LHCN-M2 (cell line): ENCODE measurements around the gene BCL2. TPM values are rescaled to one million over a fixed set of nuclear protein-coding genes. Genes with fewer than 3 reads are reported as not detected.

ENCODE experiments used
- DNase-seq: peaks from one replicate; pipeline ENCODE4 v3.0.0-alpha.2; 2012; ENCODE audit warnings: low read depth
- total RNA-seq: library from RNA; depleted of rRNA; stranded (reverse); fragments of >200 nt; gene quantifications from 2 replicates; pipeline ENCODE4 v1.2.3, GENCODE V29; 2014

BCL2 gene
- total RNA-seq, 1 experiment from 2014 or later = 2.5 TPM

DNA sequence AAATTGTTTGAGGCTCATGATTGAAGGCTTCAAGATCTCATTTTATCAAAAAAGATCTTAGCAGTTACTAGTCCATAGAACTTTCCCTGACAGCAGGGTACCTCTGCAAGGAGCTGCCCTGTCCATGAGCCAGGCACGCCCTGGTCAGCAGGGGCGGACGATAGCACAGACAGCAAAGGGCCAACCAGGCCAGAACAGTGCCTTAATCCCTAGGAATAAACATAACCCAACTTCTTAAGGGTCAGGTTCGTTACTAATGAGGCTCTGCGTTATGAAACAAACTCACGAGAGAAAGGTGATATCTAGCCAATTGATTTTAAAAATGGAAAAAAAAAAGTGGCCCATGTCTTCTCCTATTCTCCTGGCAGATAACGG, 59.2 kb downstream of the BCL2 start:
- no peak for DNase-seq

DNA sequence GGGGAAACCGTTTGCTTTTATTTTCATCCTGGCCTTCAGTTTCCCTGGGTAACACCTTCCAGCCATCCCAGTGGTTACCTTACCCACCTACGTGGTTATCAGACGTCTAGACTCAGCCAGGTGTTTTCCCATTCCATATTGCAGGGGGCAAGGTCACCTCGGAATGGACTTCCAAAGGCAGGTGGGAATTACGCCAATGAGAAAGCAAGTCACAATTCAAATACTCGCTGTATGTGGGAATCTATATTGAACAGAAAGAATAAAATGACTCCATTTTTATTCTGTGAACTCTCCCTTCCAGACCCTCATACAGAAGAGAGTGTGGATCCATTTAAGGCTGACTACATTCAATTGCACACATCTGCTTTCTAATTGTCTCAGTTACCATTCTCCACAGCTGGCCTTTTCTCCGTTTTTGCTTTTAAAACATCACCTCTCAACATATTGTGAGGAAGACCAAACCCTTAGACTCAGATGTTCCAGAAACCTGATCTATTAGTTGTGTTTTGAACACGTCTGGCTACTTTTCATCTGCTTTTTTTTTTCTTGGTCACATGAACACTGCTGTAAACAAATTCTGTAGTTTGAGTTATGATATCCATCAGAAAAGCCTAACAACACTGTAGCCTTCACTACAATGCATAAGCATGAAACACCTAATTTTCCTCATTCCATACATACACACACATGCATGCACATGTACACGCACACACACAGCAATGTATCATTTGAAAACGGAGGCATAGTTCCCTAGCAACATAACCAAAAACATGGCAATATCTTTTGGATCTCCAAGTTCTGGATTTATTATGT, 59.8 kb downstream of the BCL2 start:
- no peak for DNase-seq

DNA sequence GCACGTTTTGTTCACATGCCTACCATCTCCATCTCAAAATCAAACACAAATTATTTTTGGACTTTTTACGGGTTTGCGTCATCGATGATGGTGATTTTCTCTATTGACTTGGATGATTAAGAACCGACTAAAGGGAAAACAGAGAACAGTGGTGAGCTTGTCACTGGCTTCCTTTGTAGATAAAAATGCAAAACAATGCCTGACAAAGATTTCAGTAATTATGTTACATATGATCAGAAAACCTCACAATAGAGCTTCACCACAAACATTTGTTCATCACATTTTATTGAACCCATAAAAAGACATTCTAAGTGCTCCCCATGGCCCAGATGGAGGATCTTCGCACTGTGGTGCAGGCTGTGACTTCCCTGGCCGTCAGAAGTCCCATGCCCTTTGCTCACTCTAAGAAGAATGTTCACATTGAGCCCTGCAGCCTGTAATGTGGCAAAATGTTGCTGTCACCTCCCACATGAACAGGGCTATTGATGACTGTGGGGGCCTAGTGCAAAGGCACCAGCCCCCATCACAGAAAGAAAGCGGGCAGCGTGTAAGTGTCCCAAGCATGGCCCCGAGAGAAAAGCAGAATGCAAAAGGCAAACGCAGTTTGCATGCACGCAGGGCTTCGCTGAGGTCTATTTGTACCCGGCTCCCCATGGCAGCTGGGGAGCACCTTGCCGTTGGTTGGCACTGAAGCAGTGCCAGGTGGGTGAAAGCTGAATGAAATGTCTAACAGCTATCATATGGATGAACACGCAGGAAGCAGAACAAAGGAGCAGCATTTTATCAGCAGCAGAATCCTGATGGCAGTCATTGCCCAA, 60.6 kb downstream of the BCL2 start:
- DNase-seq = no peak

DNA sequence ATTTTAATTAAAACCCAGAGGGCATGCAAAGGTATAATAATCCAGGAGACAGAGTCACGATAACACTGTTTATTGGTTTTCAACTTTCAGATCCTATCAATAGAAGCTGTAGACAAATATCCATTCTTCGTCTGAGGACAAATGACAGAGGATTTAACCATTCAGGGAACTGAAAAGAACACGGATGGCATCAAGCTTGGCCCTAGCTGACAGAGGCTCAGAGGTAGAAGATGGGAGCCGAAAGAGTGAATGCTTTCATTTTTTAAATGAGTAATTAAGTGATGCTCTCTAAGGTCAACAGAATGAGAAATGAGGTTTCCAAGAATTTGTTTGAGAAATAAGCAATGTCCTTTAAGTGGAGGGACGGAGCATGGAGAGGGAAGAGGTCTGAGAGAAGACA, 62.1 kb downstream of the BCL2 start:
- DNase-seq = no peak

DNA sequence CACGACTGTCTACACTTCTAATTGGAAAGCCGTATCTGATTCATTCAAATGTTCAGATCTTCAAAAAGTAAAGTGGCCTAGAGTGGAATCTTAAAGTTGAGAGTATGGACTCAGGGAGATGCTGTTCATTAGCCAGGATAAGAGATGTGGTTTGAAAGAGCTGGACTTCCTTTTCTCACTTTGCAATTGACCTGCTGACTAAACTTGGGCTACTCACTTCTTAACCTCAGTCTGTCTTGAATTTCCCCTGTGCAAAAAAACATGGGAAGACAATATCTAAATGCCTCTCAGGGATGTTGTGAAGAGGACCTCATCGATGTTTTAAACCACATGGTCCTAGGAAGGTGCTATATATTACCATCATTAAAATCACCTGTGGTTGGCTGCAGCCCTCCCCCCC, 64.1 kb downstream of the BCL2 start:
- DNase-seq = no peak

DNA sequence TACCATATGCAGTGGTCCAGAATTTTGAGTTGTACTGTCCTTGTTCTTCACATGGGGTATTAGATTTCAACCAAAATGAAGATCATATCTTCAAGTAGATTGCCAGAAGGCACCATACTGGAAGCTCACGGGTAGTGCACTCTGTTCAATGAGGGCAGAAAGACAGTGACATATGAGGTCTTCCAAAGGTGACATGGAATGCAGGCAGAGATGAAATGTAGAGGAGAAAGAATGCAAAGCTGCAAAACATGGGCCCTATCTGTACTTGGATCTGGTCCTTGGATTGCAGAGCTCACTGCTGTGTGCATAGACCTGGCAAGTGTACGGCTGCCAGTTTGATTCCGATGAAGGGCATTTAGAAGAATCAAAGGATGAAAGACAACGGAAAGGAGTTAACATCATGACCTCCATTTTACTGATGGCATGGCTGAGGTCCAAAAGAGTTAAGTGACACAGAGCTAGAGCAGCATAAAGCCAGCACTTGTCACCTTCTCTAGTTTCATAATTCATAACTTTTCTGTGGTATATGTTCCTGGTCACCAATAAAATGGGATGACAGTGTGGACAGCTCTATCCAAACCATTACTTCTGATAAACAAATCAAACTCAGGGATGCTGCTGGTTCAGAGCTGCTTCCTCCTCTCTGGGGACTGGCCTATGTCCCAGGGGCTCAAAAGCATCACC, 64.7 kb downstream of the BCL2 start:
- DNase-seq = no peak

DNA sequence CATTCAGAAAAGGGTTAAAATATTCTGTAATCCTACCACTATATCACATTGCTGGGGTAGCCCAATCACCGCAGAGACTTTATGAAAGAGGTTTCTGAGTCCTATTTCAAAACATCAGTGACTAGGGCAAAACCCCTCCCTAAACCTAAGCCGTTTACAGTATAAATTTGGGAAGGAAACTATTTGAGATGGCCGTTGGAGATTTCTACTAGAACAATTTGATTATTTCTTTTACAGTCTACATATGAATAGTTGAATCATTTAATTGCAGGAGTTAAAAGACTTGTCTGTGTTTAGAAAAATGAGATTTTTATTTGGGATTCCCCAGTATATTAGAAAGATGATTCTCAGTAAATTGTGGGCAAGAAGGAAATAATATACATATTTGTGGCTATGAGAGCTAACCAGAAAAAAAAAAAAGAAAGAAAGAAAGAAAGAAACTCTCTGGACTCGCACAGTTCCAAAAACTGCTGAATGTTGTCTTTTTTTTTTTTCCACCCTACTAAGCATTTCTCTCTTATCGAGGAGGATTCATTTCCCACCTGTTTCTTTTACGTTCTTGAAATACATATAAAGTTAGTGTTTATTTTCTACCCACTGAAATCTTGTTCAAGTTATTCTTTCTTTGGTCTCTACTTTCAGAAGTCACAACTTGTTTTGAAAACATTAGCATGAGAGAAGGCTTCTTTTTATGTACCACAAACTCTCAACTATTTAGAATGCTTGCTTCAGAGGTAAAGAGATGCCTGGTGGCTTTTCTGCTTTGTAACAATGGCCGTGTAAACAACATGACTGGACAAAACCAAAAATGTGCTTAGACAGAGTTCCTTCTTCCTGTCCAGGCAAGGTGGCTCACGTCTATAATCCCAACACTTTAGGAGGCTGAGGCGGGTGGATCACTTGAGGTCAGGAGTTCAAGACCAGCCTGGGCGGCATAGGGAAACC, 65.9 kb downstream of the BCL2 start:
- peak; percentile 53 for DNase-seq

DNA sequence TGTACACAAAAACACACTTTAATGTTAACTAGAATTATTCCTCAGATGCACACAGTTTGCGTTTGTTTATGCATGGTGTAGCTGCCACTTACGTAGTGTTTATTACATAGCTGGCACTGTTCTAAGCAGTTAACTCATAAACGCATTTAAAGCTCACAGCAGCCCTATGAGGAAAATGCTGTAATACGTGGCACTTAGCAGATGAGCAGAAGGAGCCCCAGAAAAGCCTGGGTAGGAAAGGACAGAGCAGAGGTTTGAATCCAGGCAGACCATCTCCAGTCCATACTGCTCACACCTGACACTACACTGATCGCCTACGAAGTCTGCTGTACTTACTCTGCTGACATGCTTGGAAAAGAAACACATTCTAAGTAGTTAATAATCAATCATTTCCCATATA, 66.6 kb downstream of the BCL2 start:
- DNase-seq = no peak

DNA sequence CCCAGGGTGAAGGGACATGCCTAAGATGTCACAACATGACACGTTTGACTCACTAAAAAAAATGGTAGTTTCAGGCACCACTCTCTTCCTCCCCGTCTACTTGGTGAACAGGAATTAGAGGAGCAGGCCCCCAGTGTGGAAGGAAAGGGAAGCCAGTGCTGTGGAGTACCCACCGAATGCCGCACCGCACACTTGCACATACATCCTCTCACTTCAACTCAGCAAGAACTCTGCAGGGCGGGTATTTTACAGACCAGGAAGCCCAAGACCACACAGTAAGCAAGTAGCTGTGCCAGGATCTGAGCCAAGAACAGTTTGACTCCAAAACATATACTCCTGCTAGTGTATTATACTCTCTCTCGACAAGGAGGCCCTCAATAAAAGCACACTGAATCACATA, 69.8 kb downstream of the BCL2 start:
- DNase-seq = no peak

DNA sequence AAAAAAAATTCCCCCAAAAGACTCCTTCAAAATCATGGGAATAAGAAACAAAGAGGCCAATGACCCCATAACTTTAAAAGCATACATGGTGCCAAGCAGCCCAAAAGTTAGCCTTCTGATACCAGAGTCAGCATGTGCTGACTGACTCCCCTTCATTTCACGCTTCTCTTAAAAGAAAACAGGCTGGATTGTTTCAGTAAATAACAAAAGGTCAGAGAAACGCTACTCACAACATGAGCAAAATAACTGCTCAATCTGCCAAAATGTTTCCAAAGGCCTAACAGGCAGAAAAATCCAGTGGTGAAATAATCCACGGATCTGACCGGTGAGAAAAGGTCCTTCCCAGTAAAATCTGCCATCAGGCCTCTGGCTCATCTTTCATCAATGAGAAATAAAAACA, 71.6 kb downstream of the BCL2 start:
- DNase-seq = no peak

DNA sequence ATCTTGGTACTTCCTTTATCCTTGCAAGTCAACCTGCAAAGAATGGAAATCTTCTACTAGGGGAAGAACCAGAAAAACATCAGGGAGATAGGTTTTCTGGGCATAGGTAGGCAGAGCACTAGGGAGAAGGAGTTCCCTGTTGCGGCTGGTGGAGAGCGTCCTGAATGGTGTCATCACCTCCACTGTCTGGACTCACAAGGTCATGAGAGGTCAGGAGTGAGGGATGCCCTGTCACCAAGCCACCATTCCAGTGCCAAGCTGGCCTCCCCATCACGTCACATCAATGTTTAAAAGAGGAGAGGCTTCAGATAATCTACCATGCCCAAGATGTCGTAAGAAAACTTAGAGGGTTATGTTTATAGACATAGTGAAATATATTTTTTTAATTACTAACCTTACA, 72.1 kb downstream of the BCL2 start:
- no peak for DNase-seq

DNA sequence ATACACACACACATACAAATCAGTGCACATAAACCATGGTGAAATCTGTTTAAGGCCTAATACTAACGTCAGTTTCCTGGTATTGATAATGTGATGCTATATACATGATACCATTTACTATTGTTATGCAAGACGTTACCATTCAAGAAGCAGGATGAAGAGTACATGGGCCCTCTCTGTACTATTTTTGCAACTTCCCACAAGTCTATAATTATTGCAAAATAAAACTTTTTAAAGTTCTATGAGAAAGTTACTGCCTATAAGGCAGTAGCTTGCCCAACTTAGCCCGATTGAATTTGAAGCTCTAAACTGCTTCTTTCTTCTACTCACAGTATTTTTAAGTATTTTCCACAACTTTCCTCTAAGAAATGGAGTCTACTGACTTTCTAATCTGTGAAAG, 74.0 kb downstream of the BCL2 start:
- DNase-seq = no peak

DNA sequence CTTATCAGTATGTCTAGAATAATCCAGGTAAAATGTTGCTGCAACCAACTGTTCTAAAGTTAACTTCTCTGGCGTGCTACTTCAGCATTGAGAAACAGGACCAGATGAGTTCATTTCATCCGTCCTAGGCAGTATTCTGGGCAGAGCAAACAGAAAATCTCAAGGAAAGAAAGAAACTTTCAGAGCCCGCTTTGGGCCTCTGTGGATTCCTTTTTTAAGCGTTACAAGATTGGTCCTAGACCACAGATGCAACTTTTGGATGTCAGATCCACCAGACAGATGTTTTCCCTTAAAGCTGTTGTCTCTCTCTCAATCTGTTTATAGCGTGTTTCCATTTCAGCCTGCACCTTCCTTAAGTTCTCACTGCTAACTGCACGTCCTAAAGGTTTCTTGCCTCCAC, 75.0 kb downstream of the BCL2 start:
- no peak for DNase-seq

DNA sequence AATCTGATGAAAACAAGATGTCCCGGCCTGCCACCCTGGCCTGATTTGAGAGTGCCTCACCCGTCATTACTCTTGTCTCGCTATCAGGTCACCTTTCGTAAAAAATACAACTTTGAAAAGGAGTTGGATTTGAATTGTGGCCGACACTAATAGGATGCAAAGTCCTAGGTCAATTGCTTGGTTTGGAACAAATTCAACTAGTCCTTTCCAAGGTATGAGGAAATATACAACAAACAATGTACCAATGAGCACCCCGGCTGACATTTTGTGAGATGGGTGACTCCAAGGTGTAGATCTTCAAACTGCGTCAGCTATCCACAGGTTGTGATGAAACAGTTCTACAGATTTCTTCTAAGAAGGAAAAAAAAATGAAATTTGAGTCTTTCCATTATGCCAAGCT, 77.8 kb downstream of the BCL2 start:
- DNase-seq = no peak

DNA sequence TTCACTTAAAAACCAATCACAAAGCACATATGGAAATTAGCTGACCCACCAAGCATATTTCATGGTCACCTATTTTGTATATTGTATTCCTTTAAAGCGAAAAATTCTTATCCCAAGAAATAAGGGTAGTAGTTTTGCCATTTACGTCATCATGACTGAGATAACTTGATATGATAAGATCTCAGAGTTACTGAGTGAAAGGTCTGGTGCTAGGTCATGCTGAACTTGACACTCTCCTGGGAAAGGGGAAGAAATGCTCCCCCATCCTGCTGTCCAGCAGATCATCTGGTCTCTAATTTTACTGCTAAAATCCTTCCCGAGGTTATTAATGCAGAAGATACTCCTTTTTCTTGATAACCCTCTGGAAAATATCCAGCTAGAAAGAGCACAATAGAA, 78.3 kb downstream of the BCL2 start:
- DNase-seq = no peak

DNA sequence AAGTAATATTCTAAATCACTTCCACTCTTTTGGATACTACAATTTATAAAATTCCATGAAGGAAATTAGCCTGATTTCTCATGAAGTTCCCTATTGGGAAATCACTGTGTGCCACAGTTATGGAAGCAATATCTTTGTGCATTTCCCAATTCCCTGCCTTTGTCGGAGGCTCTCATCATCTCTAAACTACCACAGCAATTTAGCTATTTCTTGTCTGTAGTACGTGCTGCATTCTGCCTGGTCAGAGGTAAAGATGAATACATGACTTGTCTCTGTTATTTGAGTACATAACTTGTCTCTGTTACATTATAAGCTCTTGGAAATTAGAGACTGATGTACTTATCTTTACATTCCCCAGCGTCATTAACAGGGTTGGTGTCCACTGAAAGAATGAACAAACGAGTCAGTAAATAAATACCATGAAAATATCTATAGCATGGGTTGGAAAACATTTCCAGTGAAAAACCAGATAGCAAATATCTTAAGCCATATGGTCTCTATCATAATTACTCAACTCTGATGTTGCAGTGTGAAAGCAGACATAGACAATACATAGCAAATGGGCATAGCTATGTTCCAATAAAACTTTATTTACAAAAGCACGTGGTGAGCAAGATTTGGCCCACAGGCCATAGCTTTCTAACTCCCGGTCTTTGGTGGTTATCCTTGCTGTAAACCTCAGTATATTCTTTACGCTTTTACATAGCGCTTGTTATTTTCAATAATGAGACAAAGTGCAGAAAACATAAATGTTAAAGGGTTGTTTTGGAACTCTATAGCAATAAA, 78.8 kb downstream of the BCL2 start:
- no peak for DNase-seq

DNA sequence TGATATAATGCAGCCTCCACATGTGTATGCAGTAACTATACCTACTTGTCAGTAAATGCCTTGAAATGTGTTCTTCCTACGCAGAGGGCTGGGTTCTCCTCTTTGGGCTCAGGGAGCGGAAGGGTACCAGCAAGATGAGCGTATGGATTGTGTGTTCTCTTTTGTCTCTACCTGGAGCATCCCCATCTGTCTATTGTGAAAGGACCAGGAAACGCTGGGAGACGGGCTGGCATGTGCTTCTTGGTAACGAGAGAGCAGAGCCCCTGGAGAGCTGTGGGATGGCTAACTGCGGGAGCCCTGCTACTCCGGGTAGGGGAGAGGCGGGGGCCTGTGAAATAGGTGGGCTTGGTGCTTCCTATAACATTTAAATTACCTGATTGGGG, 80.9 kb downstream of the BCL2 start:
- DNase-seq = no peak

DNA sequence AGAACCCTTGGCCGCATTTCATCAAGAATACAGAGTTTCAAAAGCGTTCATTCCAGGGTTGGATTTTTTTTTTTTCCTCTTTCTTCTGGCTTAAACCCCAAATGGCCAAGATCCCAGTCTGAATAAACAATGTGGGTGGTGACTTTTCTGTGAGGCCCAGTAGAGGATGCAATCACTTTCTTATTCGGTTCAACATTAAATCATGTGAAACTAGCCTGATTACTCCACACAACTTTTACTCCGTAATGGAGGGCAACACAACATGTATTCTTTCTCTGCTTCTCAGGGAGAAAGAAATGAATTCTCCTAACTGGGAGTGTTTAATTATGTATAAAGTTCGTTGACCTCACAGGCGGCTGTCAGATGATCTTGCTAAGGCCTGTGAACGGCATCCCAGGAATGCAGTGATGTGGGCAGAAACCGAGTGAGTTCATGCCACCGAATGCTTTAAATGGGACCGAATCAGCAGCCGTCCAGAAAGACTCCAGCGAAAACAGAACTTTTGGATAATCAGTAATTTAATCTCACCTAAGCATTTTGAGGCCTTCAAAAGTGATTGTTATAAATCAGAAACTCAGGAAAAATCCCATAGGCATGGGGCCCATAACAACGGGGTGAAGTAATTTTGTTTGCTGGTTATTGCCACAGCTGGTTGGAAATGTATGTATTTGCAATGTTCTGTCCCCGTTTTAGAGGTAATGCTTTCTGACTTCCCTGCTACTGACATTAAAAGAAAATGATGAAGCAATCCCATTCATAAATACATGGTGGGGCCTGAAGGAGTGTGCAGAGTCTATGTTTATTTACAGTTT, 81.5 kb downstream of the BCL2 start:
- peak; percentile 93 for DNase-seq

DNA sequence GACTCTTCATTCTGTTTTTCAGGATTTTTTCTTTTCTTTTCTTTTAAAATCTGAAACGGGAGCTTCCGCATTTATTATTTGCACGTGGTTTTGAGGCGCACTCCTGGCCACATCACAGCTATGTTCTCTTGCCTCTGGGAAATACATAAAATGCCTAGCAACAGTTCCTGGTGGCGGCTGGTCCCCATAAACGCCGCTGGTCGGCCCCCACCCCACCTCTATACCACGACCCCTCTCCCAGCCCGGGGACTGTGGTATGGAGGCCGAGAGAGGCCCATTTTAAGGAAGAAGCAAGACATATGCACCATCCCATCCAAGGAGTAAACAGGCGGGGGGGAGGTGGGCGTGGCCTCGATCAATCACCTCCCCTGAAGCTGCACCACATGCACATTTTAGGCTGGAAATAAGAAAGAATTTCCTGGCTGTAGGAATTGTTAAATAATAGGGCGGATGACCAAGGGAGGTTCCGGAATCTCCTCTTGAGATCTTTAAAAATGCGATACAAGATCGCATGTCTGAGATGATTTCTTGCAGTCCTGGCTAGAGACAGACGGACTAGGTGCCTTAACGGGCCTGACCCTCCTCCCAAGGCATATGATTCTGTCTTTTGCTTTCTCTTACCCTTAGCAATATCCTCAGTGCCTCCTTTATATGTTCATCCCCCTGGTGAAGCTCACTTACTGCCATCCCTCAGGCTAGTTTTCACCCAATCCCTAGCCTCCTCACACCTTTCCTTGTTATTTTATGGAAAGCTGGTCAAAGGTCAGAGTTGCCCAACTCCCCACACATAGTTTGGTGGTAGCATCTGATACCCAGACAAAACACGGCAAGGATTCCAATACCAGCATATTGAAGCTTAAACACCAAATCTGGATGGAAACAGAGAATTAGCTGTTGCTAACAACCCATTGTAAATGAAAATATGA, 82.4 kb downstream of the BCL2 start:
- peak; percentile 78 for DNase-seq
